ENCODE measurements around the gene ABCC8. TPM values are rescaled to one million over a fixed set of nuclear protein-coding genes. Genes with fewer than 3 reads are reported as not detected.

The ABCC8 gene
- total RNA-seq, 3 donors from 2014 or later: 3.8 to 10.8 (median 10.5) TPM

DNA sequence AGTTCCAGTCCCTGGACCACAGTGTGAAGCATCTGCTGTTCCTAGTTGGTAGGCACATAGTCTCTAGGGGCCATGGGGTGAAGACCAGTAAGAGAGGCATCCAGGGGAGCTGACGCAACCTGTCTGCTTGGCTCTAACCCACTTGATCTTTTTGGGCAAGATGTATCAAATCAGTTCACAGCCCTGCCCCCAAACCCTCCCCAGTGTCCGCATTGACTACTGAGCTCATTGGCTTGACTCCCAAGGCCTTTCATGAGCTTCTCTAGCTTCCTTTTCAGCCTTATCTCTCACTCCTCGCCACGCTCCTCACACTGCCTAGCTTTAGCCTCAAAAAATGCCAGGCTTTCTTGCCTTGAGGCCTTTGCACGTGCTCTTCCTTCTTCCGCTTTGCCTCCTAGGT, 29.7 kb upstream of the ABCC8 start:
- no peak for DNase-seq (ENCODE audit: low spot score in 2 of 2)
- no peaks in the 10 kb centered on the region for H3K9me3 ChIP-seq
- no peaks in the 10 kb centered on the region for H3K27me3 ChIP-seq
- intact Hi-C loops (cut with DNase I; ENCODE audit: low total_unique reads): no loop called here
- H3K4me3 ChIP-seq: no peak overlapping the region
- TF ChIP-seq POLR2A (IDR thresholded peaks at IDR 0.05) (no peak), POLR2AphosphoS5 (IDR thresholded peaks at IDR 0.05) (no peak)
- TF ChIP-seq, protein P1, sequence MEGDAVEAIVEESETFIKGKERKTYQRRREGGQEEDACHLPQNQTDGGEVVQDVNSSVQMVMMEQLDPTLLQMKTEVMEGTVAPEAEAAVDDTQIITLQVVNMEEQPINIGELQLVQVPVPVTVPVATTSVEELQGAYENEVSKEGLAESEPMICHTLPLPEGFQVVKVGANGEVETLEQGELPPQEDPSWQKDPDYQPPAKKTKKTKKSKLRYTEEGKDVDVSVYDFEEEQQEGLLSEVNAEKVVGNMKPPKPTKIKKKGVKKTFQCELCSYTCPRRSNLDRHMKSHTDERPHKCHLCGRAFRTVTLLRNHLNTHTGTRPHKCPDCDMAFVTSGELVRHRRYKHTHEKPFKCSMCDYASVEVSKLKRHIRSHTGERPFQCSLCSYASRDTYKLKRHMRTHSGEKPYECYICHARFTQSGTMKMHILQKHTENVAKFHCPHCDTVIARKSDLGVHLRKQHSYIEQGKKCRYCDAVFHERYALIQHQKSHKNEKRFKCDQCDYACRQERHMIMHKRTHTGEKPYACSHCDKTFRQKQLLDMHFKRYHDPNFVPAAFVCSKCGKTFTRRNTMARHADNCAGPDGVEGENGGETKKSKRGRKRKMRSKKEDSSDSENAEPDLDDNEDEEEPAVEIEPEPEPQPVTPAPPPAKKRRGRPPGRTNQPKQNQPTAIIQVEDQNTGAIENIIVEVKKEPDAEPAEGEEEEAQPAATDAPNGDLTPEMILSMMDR (IDR thresholded peaks at IDR 0.05): no peak
- no peaks in the 10 kb centered on the region for H3K4me1 ChIP-seq
- H3K27ac ChIP-seq: no peak overlapping the region
- H3K36me3 ChIP-seq: no peaks in the 10 kb centered on the region

- Histone ChIP-seq H3K36me3 (no peaks in the 10 kb centered on the region), H3K27ac (peak overlapping the region; percentile 26 to 48), H3K27me3 (no peaks in the 10 kb centered on the region), H3K4me1 (no peaks in the 10 kb centered on the region), H3K9me3 (no peaks in the 10 kb centered on the region), H3K4me3 (no peak overlapping the region)
- DNase-seq (ENCODE audit: low spot score in 2 of 2): peak in 1 of 2 donors; percentile 54
- TF ChIP-seq POLR2A (IDR thresholded peaks at IDR 0.05) (no peak), POLR2AphosphoS5 (IDR thresholded peaks at IDR 0.05) (no peak)
- TF ChIP-seq, protein P1 (IDR thresholded peaks at IDR 0.05): no peak
- intact Hi-C loops (cut with DNase I; ENCODE audit: low total_unique reads): no loop called here
Observed at GRCh38 chr11:17505146-17505545, 28.5 kb upstream of the ABCC8 start.

DNA sequence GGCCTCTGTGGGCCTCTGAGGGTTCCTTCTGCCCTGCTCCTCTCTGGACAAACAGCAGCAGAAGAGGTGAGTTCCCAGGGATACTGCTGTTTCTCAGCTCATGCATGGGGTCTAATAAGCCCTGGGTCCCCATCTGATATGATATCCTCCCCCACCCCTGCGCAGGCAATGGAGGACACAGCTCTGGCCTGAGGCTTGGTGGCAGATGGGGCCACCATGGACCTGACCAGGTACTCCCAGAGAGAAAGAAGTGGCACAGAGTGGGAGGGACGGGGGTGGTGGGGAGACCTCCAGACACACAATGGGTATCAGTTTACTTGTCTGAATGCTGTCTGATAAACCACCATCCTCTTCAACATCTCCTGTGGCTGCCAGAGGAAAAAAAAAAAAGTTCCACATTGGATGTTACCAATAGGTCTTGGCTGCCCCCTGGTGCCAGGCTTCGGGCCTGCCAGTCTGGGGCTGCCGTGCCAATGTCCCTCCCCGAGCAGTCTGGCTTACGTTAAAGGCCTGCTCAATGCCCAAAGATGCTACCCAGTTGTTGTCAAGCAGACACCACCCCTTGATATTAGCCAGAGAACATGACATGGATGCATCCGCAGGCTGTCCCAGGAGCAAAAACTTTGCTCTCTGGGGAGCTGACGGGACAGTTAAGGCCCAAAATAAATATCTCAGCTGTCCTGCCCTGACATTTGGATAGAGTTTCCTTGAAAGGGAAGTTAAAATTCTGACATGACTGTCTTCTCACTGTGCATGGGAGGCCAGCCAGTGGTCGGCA, 27.9 kb upstream of the ABCC8 start:
- Histone ChIP-seq H3K4me3 (no peak overlapping the region), H3K36me3 (no peaks in the 10 kb centered on the region), H3K27ac (peak overlapping the region; percentile 26 to 48), H3K4me1 (no peaks in the 10 kb centered on the region), H3K9me3 (no peaks in the 10 kb centered on the region), H3K27me3 (no peaks in the 10 kb centered on the region)
- TF ChIP-seq POLR2A (IDR thresholded peaks at IDR 0.05): no peak
- TF ChIP-seq POLR2AphosphoS5 (IDR thresholded peaks at IDR 0.05): peak in 1 of 3 donors; percentile 24
- TF ChIP-seq, protein P1 (IDR thresholded peaks at IDR 0.05): peak; percentile 78 to 95 (median 79)
- intact Hi-C loops (cut with DNase I; ENCODE audit: low total_unique reads): loop anchor here (5.0 kb wide), 1 partner anchor 117 kb away; the partner anchor contains the start of gene KCNJ11
- DNase-seq (ENCODE audit: low spot score in 2 of 2): peak; percentile 77 to 81

GRCh38 chr11:17502630-17503029, 26.0 kb upstream of the ABCC8 start:
- no peaks in the 10 kb centered on the region for H3K27me3 ChIP-seq
- no peak overlapping the region for H3K27ac ChIP-seq
- H3K9me3 ChIP-seq: no peaks in the 10 kb centered on the region
- no peak for DNase-seq (ENCODE audit: low spot score in 2 of 2)
- no peak overlapping the region for H3K4me3 ChIP-seq
- TF ChIP-seq POLR2AphosphoS5 (IDR thresholded peaks at IDR 0.05) (no peak), POLR2A (IDR thresholded peaks at IDR 0.05) (no peak)
- TF ChIP-seq, protein P1 (IDR thresholded peaks at IDR 0.05): no peak
- no peaks in the 10 kb centered on the region for H3K4me1 ChIP-seq
- H3K36me3 ChIP-seq: no peaks in the 10 kb centered on the region
- intact Hi-C loops (cut with DNase I; ENCODE audit: low total_unique reads): loop anchor here (5.0 kb wide), 1 partner anchor 115 kb away; the partner anchor contains the start of gene KCNJ11

DNA sequence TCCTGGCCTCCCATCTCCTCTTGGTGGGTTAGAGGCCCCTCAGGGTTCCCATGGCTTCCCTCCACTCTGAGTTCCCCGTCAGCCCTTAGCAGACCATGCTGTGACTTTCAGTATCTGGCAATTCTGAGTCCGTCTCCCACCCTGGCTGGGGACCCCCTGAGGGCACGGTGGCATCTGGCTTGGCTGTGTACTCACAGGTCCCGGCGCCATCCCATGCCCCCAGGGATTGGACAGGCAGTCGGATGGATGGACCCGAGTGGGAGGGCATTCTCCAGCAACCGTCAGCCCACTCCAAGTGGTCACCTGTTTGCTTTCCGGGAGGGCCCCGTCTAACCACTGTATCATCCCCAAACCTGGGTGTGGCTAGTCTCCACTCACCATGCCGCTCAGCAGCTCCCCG, 24.0 kb upstream of the ABCC8 start:
- Histone ChIP-seq H3K4me1 (no peaks in the 10 kb centered on the region), H3K36me3 (no peaks in the 10 kb centered on the region), H3K27ac (no peak overlapping the region), H3K27me3 (no peaks in the 10 kb centered on the region), H3K4me3 (no peak overlapping the region), H3K9me3 (no peaks in the 10 kb centered on the region)
- TF ChIP-seq, protein P1 (IDR thresholded peaks at IDR 0.05): no peak
- no peak for TF ChIP-seq POLR2AphosphoS5 (IDR thresholded peaks at IDR 0.05)
- TF ChIP-seq POLR2A (IDR thresholded peaks at IDR 0.05): no peak
- no peak for DNase-seq (ENCODE audit: low spot score in 2 of 2)
- intact Hi-C loops (cut with DNase I; ENCODE audit: low total_unique reads): loop anchor here (5.0 kb wide), 1 partner anchor 113 kb away; the partner anchor contains the start of gene KCNJ11
